Activated B cell treated with CpG ODN at 0.5 μM for 24 hours (primary cell): ENCODE measurements around the gene BEND7. TPM values are rescaled to one million over a fixed set of nuclear protein-coding genes. Genes with fewer than 3 reads are reported as not detected.

Source experiments
- ATAC-seq: fragments of 200-7000 bp; cut with Tn5 transposase; one replicate; pipeline ENCODE4 v1.10.0; 2021; ENCODE audit warnings: low read depth, mild to moderate bottlenecking, moderate library complexity
- CTCF ChIA-PET: fragments of 350-600 bp; sonication (Branson Sonifier 250); formaldehyde crosslinking; loops from one replicate; lab custom pipeline; 2021; ENCODE audit warnings: antibody characterized with exemption; lab: Charles Lee
- POLR2A ChIA-PET: fragments of 350-600 bp; sonication (Branson Sonifier 250); formaldehyde crosslinking; loops from one replicate; lab custom pipeline; 2021; ENCODE audit warnings: antibody characterized with exemption; lab: Charles Lee
- DNase-seq: peaks from one replicate; pipeline ENCODE4 v3.0.0; 2022
- H3K27ac Mint-ChIP-seq: one replicate; pipeline ENCODE4 v1.8.0; 2020; ENCODE audit warnings: mixed read lengths
- H3K27me3 Mint-ChIP-seq: one replicate; pipeline ENCODE4 v1.8.0; 2021; ENCODE audit warnings: mixed read lengths
- H3K36me3 Mint-ChIP-seq: one replicate; pipeline ENCODE4 v1.8.0; 2021; ENCODE audit warnings: low read depth, mixed read lengths
- H3K4me1 Mint-ChIP-seq: one replicate; pipeline ENCODE4 v1.8.0; 2021; ENCODE audit warnings: mixed read lengths
- H3K4me3 Mint-ChIP-seq: one replicate; pipeline ENCODE4 v1.8.0; 2020; ENCODE audit warnings: mild to moderate bottlenecking, mixed read lengths
- H3K9me3 Mint-ChIP-seq: one replicate; pipeline ENCODE4 v1.8.0; 2020; ENCODE audit warnings: mixed read lengths
- intact Hi-C: fragments of 100-400 bp; cut with micrococcal nuclease; formaldehyde crosslinking; loops from one replicate; pipeline ENCODE4 v1.15.1; 2024
- total RNA-seq: library from RNA; stranded (reverse); gene quantifications from 2 replicates; pipeline ENCODE4 v1.2.3, GENCODE V29; 2022
- TF ChIP-seq, protein P1 (sequence below): fragments of 200-600 bp; IDR thresholded peaks from one replicate; pipeline ENCODE4 v1.8.0; 2022; ENCODE audit warnings: antibody characterized with exemption, mild to moderate bottlenecking

The BEND7 gene
- total RNA-seq, 1 donor from 2014 or later, result not detected

DNA sequence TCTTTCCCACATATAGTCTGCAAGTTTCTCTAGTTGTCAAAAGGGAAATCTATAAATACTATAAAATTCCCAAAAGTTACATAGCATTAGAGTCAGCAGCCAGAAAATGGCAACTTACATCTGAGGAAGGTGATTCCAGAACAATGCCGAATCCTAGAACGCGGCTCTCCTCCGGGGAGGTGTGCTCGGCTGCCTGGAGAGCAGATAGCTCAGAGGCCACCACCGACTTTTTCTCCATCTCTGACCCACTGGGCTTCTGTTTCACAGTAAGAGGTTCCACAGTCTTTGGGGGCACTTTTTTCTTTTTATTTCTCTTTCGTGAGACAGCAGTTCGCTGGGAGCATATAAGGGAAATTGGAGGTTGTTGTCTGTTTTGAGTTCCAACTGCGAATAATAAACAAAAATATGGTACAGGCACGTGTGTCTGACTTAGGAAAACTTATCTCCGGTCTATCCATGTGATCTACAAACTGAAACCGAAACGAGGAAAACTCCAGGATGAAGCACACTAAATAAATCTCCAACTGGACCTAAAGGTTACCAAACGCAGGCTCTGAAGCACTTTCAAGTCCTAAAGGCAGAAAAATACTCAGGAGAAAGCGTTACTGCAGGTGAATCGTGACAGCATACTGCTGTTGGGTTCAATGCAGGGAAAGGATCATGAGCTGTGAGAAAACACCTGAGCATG is 36.2 kb downstream of the BEND7 start:
- no peaks in the 10 kb centered on the region for H3K4me1 Mint-ChIP-seq
- ChIA-PET CTCF (no interaction called here), POLR2A (no interaction called here)
- no peaks in the 10 kb centered on the region for H3K9me3 Mint-ChIP-seq
- peaks cover 11% of the 10 kb centered on the region for H3K27me3 Mint-ChIP-seq
- H3K36me3 Mint-ChIP-seq, result no peaks in the 10 kb centered on the region
- no peak overlapping the region for H3K4me3 Mint-ChIP-seq
- intact Hi-C loops, result no loop called here
- DNase-seq (no peak), ATAC-seq (no peak)
- TF ChIP-seq, protein P1, sequence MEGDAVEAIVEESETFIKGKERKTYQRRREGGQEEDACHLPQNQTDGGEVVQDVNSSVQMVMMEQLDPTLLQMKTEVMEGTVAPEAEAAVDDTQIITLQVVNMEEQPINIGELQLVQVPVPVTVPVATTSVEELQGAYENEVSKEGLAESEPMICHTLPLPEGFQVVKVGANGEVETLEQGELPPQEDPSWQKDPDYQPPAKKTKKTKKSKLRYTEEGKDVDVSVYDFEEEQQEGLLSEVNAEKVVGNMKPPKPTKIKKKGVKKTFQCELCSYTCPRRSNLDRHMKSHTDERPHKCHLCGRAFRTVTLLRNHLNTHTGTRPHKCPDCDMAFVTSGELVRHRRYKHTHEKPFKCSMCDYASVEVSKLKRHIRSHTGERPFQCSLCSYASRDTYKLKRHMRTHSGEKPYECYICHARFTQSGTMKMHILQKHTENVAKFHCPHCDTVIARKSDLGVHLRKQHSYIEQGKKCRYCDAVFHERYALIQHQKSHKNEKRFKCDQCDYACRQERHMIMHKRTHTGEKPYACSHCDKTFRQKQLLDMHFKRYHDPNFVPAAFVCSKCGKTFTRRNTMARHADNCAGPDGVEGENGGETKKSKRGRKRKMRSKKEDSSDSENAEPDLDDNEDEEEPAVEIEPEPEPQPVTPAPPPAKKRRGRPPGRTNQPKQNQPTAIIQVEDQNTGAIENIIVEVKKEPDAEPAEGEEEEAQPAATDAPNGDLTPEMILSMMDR, result no peak
- no peak overlapping the region for H3K27ac Mint-ChIP-seq

DNA sequence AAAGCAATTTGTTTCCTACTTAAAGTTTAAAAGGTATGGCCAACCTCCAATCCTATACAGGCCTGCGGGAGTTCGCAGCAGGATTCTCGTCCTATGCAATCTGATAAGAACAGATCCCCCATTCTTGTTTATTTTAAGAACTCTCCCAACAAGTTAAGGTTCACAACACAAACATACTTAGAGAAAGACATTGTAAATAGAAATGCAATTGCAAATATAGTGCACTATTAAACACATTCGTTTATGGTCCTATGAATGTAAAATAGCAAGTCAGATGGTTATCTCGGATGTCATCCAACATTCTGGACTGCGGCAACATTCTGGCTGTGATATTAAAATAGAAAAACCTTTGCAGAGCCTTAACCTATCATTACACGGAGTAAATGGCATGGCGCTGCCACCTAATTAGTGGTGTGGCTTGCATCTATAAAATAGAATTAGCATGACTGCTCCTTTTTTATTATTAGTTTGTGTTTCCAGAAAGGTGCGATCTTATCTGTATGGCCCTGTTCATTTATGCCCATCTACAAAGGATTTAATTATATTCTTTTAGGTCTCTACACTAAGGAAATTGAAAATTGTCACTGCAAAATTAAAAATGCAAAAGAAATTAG is 37.0 kb downstream of the BEND7 start:
- CTCF ChIA-PET, result no interaction called here
- no peaks in the 10 kb centered on the region for H3K9me3 Mint-ChIP-seq
- no peaks in the 10 kb centered on the region for H3K36me3 Mint-ChIP-seq
- no peak overlapping the region for H3K4me3 Mint-ChIP-seq
- intact Hi-C loops, result no loop called here
- peaks cover 11% of the 10 kb centered on the region for H3K27me3 Mint-ChIP-seq
- POLR2A ChIA-PET, result no interaction called here
- DNase-seq (no peak), ATAC-seq (no peak)
- TF ChIP-seq, protein P1, result no peak
- H3K27ac Mint-ChIP-seq, result no peak overlapping the region
- no peaks in the 10 kb centered on the region for H3K4me1 Mint-ChIP-seq

DNA sequence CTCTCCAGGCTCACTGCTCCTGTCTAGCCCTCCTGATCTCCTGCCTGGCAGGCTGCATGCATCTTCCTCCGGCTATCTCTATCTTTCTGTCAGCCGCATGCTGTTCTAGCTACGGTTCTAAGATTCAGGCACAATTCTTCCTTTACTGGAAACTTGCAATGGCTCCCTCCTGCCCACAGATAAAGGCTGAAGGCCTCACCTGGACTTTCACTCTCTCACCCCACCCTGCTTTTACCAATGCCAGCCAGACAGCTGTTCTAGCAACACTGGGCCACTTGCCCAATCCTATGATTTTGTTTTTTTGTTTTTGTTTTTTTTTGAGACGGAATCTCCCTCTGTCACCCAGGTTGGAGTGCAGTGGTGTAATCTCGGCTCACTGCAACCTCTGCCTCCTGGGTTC is 38.3 kb downstream of the BEND7 start:
- Mint-ChIP-seq H3K9me3 (no peaks in the 10 kb centered on the region), H3K4me1 (no peaks in the 10 kb centered on the region), H3K36me3 (no peaks in the 10 kb centered on the region), H3K27me3 (peaks cover 5% of the 10 kb centered on the region), H3K4me3 (no peak overlapping the region), H3K27ac (no peak overlapping the region)
- ATAC-seq (no peak), DNase-seq (no peak)
- POLR2A ChIA-PET, result interaction anchor here (0.6 kb wide), 1 partner anchor 9 kb away, joined by 4 read pairs; no protein-coding TSS in a partner anchor
- CTCF ChIA-PET, result no interaction called here
- intact Hi-C loops, result no loop called here
- TF ChIP-seq, protein P1, result no peak

DNA sequence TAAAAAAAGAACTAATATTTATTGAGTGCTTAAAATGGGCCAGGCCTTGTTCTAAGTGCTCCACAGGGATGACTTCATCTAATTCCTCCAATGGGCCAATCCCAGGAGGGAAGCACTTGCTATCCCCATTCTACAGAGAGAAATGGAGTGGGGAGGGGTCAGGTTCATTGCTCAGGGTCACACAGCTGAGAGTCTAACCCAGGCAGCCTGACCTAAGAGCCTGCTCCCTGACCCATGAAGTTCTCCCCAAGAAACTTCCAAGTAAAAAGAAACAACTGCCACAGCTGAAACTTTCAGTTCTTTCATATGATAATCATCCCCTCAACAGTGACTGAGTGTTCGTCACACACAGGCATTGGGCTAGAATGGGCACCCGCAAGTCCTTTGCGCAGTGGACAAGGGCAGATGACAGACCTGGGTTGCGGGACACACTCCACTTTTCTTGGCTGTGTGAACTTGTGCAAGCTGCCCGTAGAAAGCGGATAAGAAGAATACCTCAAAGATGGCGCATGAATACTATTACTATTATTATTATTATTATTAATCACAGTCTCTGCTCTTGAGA is 39.7 kb downstream of the BEND7 start:
- Mint-ChIP-seq H3K36me3 (no peaks in the 10 kb centered on the region), H3K9me3 (no peaks in the 10 kb centered on the region), H3K4me3 (no peak overlapping the region), H3K4me1 (peaks cover 4% of the 10 kb centered on the region), H3K27me3 (peaks cover 5% of the 10 kb centered on the region), H3K27ac (no peak overlapping the region)
- ChIA-PET CTCF (no interaction called here), POLR2A (no interaction called here)
- ATAC-seq, result no peak
- TF ChIP-seq, protein P1, result no peak
- DNase-seq, result no peak
- intact Hi-C loops, result no loop called here

DNA sequence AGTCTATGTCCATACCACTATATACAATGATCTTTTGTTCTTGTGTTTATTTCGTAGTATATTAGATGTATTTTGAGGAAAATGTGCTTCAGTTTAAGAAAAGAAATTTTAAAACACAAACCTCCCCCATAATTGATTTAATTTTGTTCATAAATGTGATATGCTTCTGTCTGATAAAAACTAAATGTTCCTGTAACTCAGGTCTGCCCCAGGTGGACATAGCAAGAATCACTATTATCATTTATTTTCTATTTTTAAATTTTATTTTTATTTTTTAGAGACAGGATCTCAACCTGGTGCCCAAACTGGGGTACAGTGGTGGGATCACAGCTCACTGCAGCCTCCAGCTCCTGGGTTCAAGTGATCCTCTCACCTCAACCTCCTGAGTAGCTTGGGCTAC is 43.2 kb downstream of the BEND7 start:
- peaks cover 23% of the 10 kb centered on the region for H3K4me1 Mint-ChIP-seq
- H3K9me3 Mint-ChIP-seq, result no peaks in the 10 kb centered on the region
- ChIA-PET CTCF (no interaction called here), POLR2A (no interaction called here)
- DNase-seq (no peak), ATAC-seq (no peak)
- no peak overlapping the region for H3K4me3 Mint-ChIP-seq
- H3K27me3 Mint-ChIP-seq, result no peaks in the 10 kb centered on the region
- H3K27ac Mint-ChIP-seq, result no peak overlapping the region
- intact Hi-C loops, result no loop called here
- TF ChIP-seq, protein P1, result no peak
- H3K36me3 Mint-ChIP-seq, result no peaks in the 10 kb centered on the region
